Liver (tissue), 9 donors: ENCODE data around the gene RABL6. TPM values are rescaled to one million over a fixed set of nuclear protein-coding genes. Genes with fewer than 3 reads are reported as not detected.
A peak's percentile ranks its signal among the peaks of the same experiment; 100 is the strongest.

Experiments
- DNase-seq: peaks from one replicate; pipeline ENCODE4 v3.0.0-alpha.2; 2017; ENCODE audit warnings: low spot score
- H3K27ac ChIP-seq, 2 donors: one replicate each; pipeline ENCODE4 v1.7.0; 2013; ENCODE audit warnings: inconsistent platforms in 2 of 2, low read length in 2 of 2, control low read depth in 1 of 2, low read depth in 1 of 2, mild to moderate bottlenecking in 1 of 2
- H3K27me3 ChIP-seq, 4 donors: one replicate each; pipeline versions ENCODE4 v1.6.1 to v1.7.0; 2013; ENCODE audit warnings: low read length in 3 of 4, inconsistent platforms in 1 of 4, mild to moderate bottlenecking in 1 of 4, moderate library complexity in 1 of 4; ENCODE audit not compliant: control insufficient read depth in 4 of 4, insufficient read depth in 4 of 4
- H3K36me3 ChIP-seq, 4 donors: one replicate each; pipeline versions ENCODE4 v1.6.1 to v1.7.0; 2013; ENCODE audit warnings: low read length in 3 of 4, mild to moderate bottlenecking in 3 of 4, low read depth in 1 of 4, moderate library complexity in 1 of 4; ENCODE audit not compliant: control insufficient read depth in 4 of 4, insufficient read depth in 3 of 4
- H3K4me1 ChIP-seq, 4 donors: one replicate each; pipeline versions ENCODE4 v1.6.1 to v1.7.0; 2013; ENCODE audit warnings: low read length in 3 of 4, mild to moderate bottlenecking in 3 of 4, moderate library complexity in 1 of 4; ENCODE audit not compliant: control insufficient read depth in 4 of 4, insufficient read depth in 4 of 4
- H3K4me3 ChIP-seq, 3 donors: one replicate each; pipeline versions ENCODE4 v1.6.1 to v1.7.0; 2013; ENCODE audit warnings: low read length in 3 of 3, control low read depth in 1 of 3, low read depth in 1 of 3, mild to moderate bottlenecking in 1 of 3
- H3K9ac ChIP-seq, 2 donors: one replicate each; pipeline ENCODE4 v1.7.0; 2013; ENCODE audit warnings: low read length in 2 of 2, mild to moderate bottlenecking in 2 of 2, moderate library complexity in 2 of 2, control low read depth in 1 of 2, low read depth in 1 of 2
- H3K9me3 ChIP-seq, 4 donors: one replicate each; pipeline versions ENCODE4 v1.6.1 to v1.7.0; 2013; ENCODE audit warnings: low read length in 3 of 4; ENCODE audit not compliant: control insufficient read depth in 4 of 4
- ATF3 ChIP-seq: IDR thresholded peaks from 2 replicates; pipeline ENCODE4 v1.6.1; 2016; ENCODE audit warnings: antibody characterized with exemption
- CTCF ChIP-seq: fragments of 150-350 bp; IDR thresholded peaks from 2 replicates; pipeline ENCODE4 v1.5.1; 2017; ENCODE audit warnings: improper control_type of control experiment, low read depth, low read length; ENCODE audit not compliant: missing input control
- EGR1 ChIP-seq, 2 donors: IDR thresholded peaks; 2 replicates each; pipeline ENCODE4 v1.6.1; 2016 to 2018; ENCODE audit warnings: antibody characterized with exemption in 2 of 2, low read depth in 2 of 2
- FOXA1 ChIP-seq: IDR thresholded peaks from 2 replicates; pipeline ENCODE4 v1.6.1; 2016; ENCODE audit warnings: antibody characterized with exemption
- FOXA2 ChIP-seq: IDR thresholded peaks from 2 replicates; pipeline ENCODE4 v1.6.1; 2016; ENCODE audit warnings: antibody characterized with exemption
- GABPA ChIP-seq, 2 donors: IDR thresholded peaks in 1 of 2; conservative IDR thresholded peaks in 1 of 2; 2 replicates each; pipeline ENCODE4 v1.6.1; 2016; ENCODE audit warnings: antibody characterized with exemption in 2 of 2, mild to moderate bottlenecking in 1 of 2, moderate library complexity in 1 of 2
- HNF4A ChIP-seq, 2 donors: conservative IDR thresholded peaks; 2 replicates each; pipeline ENCODE4 v1.6.1; 2016; ENCODE audit warnings: antibody characterized with exemption in 2 of 2, mild to moderate bottlenecking in 2 of 2
- HNF4G ChIP-seq: IDR thresholded peaks from 2 replicates; pipeline ENCODE4 v1.6.1; 2016; ENCODE audit warnings: antibody characterized with exemption
- JUND ChIP-seq, 2 donors: IDR thresholded peaks; 2 replicates each; pipeline ENCODE4 v1.6.1; 2016; ENCODE audit warnings: antibody characterized with exemption in 2 of 2
- MAX ChIP-seq: IDR thresholded peaks from 2 replicates; pipeline ENCODE4 v1.6.1; 2016; ENCODE audit warnings: antibody characterized with exemption
- NR2F2 ChIP-seq: IDR thresholded peaks from 2 replicates; pipeline ENCODE4 v1.6.1; 2016; ENCODE audit warnings: antibody characterized with exemption
- RAD21 ChIP-seq, 2 donors: IDR thresholded peaks; 2 replicates each; pipeline ENCODE4 v1.6.1; 2016; ENCODE audit warnings: antibody characterized with exemption in 2 of 2, mild to moderate bottlenecking in 2 of 2
- REST ChIP-seq: IDR thresholded peaks from 2 replicates; pipeline ENCODE4 v1.6.1; 2016; ENCODE audit warnings: antibody characterized with exemption, mild to moderate bottlenecking
- RXRA ChIP-seq, 2 donors: IDR thresholded peaks; 2 replicates each; pipeline ENCODE4 v1.6.1; 2017 to 2018; ENCODE audit warnings: antibody characterized with exemption in 2 of 2, mild to moderate bottlenecking in 1 of 2
- SP1 ChIP-seq: IDR thresholded peaks from 2 replicates; pipeline ENCODE4 v1.6.1; 2018; ENCODE audit warnings: antibody characterized with exemption, mild to moderate bottlenecking
- TAF1 ChIP-seq: conservative IDR thresholded peaks from 2 replicates; pipeline ENCODE4 v1.6.1; 2016; ENCODE audit warnings: antibody characterized with exemption, mild to moderate bottlenecking
- YY1 ChIP-seq: IDR thresholded peaks from 2 replicates; pipeline ENCODE4 v1.6.1; 2016; ENCODE audit warnings: antibody characterized with exemption, mild to moderate bottlenecking
- ZBTB33 ChIP-seq: IDR thresholded peaks from 2 replicates; pipeline ENCODE4 v1.6.1; 2016; ENCODE audit warnings: antibody characterized with exemption
- WGBS: extraction: QIAGEN DNeasy Blood & Tissue Kit; methylation state at CpG from one replicate; pipeline ENCODE4 v1.1.7; 2013; 5-methylcytosine and 5-hydroxymethylcytosine counted together
- polyA plus RNA-seq, 2 donors: library from polyadenylated mRNA; stranded (reverse) in 1 of 2; unstranded in 1 of 2; fragments of 200-250 nt in 1 of 2; fragments of >200 nt in 1 of 2; fragmentation: Nextera tagmentation in 1 of 2; extraction: Ambion mirVana in 1 of 2; gene quantifications; one replicate each; pipeline versions ENCODE4 v1.2.1 to v1.2.3, GENCODE V29; 2013 to 2015
- total RNA-seq, 2 donors: library from RNA; depleted of rRNA; stranded (reverse); fragments of >200 nt; gene quantifications; one replicate each; pipeline ENCODE4 v1.2.3, GENCODE V29; 2014
- donor health status: healthy.
- donor health status: healthy.
- donor health status: healthy.
- donor health status: healthy.
- donor health status: healthy.

Gene RABL6
- total and polyA plus RNA-seq, 4 donors = 3.6 to 32.6 (median 10.7) TPM

DNA sequence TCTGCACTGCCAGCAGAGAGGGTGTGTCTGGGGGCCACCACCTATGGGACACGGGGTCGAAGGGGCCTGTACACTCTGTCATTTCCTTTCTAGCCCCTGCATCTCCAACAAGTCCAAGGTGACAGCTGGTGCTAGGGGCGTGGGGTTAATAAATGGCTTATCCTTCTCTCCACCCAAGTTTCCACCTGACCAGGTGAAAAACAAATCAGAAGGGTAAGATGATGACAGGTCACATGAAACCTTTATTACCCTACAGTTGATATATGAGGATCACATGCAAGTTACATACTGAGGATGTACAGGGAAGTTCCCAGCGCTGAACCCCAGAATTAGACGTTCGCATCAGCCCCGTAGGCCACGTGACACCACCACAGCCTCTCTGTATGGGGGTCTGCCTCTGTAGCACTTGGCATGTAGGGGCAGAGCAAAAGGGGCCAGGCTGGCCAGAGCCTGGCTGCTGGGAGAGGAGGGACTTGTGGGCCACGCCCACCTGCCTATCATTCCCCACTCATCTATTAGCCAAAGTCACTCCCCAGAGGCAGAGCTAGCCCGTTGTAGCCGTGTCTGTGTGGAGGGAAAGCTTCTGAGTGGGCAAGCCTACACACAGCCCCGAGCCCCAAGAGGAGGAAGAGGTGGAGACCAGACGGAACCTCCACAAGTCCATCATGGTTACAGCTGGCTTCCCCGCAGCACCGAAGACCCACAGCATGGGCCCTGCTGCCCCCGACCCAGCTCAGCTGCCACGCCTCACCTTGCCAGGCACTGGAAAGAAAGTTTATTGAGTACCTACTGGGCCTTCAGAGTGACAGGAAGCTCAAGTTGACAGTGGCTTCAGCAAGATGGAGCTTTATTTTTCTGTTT lies 14.4 kb upstream of the RABL6 start:
- H3K9me3 ChIP-seq = no peaks in the 10 kb centered on the region
- DNase-seq = peak; percentile 64
- no peaks in the 10 kb centered on the region for H3K27me3 ChIP-seq
- H3K4me3 ChIP-seq = no peak overlapping the region
- no peak overlapping the region for H3K27ac ChIP-seq
- H3K9ac ChIP-seq = no peak overlapping the region
- TF ChIP-seq MAX (no peak), YY1 (no peak), FOXA1 (no peak), CTCF (no peak), NR2F2 (no peak), ATF3 (no peak), RAD21 (IDR thresholded peaks at IDR 0.05) (no peak), RXRA (IDR thresholded peaks at IDR 0.05) (no peak), TAF1 (no peak), FOXA2 (no peak), HNF4A (conservative IDR thresholded peaks at IDR 0.05) (no peak), JUND (IDR thresholded peaks at IDR 0.05) (no peak), SP1 (no peak), ZBTB33 (no peak), HNF4G (no peak), EGR1 (IDR thresholded peaks at IDR 0.05; ENCODE audit: low read depth in 2 of 2) (no peak), REST (no peak), GABPA (IDR thresholded peaks at IDR 0.05 in 1 of 2, conservative IDR thresholded peaks at IDR 0.05 in 1 of 2) (no peak)
- peaks cover 0 to 2% (median under 1%) of the 10 kb centered on the region in 4 donors for H3K36me3 ChIP-seq
- peaks cover 6 to 39% (median 30%) of the 10 kb centered on the region in 4 donors for H3K4me1 ChIP-seq
- 76% methylated on average over 17 of the region's 17 CpGs for WGBS
